Midbrain (tissue), 1 donor: ENCODE data around the gene TRIP10.
"Not testable (repeated sequence)": the region's sequence is repeated elsewhere in the genome, so short reads cannot be mapped to it uniquely, and the experiment has no call there.

Experiments
- DNase-seq: peaks from one replicate; lab custom pipeline; 2025; lab: John Stamatoyannopoulos, UW

Gene TRIP10

GRCh38 chr19:6767357-6768235 lies 28.1 kb downstream of the TRIP10 start, which contains the start of gene SH2D3A:
SH2D3A (minus strand) TSS chr19:6767435; CDS start chr19:6763748, 3,687 bp downstream.
- no peak for DNase-seq

GRCh38 chr19:6768236-6768785 lies 28.8 kb downstream of the TRIP10 start:
- DNase-seq: no peak

- no peak for DNase-seq
Observed at GRCh38 chr19:6769006-6769619, 29.6 kb downstream of the TRIP10 start.

- DNase-seq: not testable (repeated sequence)
Observed at GRCh38 chr19:6771648-6772027, 32.2 kb downstream of the TRIP10 start.

GRCh38 chr19:6772028-6772865 lies 32.8 kb downstream of the TRIP10 start, which contains the start of gene VAV1:
VAV1 (plus strand) TSS chr19:6772708; CDS start chr19:6772808, 100 bp downstream.
- peak; percentile 11 for DNase-seq

GRCh38 chr19:6772866-6773322 lies 33.4 kb downstream of the TRIP10 start:
- DNase-seq: no peak

GRCh38 chr19:6773323-6773931 lies 33.9 kb downstream of the TRIP10 start:
- peak; percentile 10 for DNase-seq

GRCh38 chr19:6774821-6775707 lies 35.6 kb downstream of the TRIP10 start:
- no peak for DNase-seq

GRCh38 chr19:6776045-6776444 lies 36.6 kb downstream of the TRIP10 start:
- DNase-seq: not testable (repeated sequence)

GRCh38 chr19:6776999-6777398 lies 37.5 kb downstream of the TRIP10 start:
- no peak for DNase-seq

GRCh38 chr19:6777434-6777833 lies 38.0 kb downstream of the TRIP10 start:
- no peak for DNase-seq

- no peak for DNase-seq
Observed at GRCh38 chr19:6778386-6778785, 38.9 kb downstream of the TRIP10 start.

GRCh38 chr19:6779206-6779605 lies 39.7 kb downstream of the TRIP10 start:
- no peak for DNase-seq

- no peak for DNase-seq
Observed at GRCh38 chr19:6787393-6787792, 47.9 kb downstream of the TRIP10 start.

GRCh38 chr19:6788896-6789295 lies 49.4 kb downstream of the TRIP10 start:
- DNase-seq: no peak

GRCh38 chr19:6790194-6791128 lies 51.0 kb downstream of the TRIP10 start:
- DNase-seq: no peak

GRCh38 chr19:6791237-6791636 lies 51.8 kb downstream of the TRIP10 start:
- DNase-seq: no peak

GRCh38 chr19:6793411-6793810 lies 53.9 kb downstream of the TRIP10 start:
- DNase-seq: no peak

GRCh38 chr19:6793973-6794372 lies 54.5 kb downstream of the TRIP10 start:
- DNase-seq: no peak
